CD14-positive monocyte (primary cell): Measurements from ENCODE around the gene MAD1L1. TPM values are rescaled to one million over a fixed set of nuclear protein-coding genes. Genes with fewer than 3 reads are reported as not detected.

Source experiments
- DNase-seq, 3 donors: peaks; one replicate each; pipeline ENCODE4 v3.0.0-alpha.2; 2011 to 2022
- H2AFZ ChIP-seq: 2 replicates; pipeline ENCODE4 v1.6.0; 2012; ENCODE audit warnings: mild to moderate bottlenecking, low read depth, low read length, inconsistent platforms; ENCODE audit not compliant: insufficient read depth, poor library complexity, severe bottlenecking
- H3K27ac ChIP-seq, 2 donors: 1 replicate in 1 of 2; 2 replicates in 1 of 2; pipeline ENCODE4 v1.5.1; 2012 to 2013; ENCODE audit warnings: low read length in 2 of 2, control low read depth in 1 of 2, inconsistent platforms in 1 of 2, low read depth in 1 of 2, mild to moderate bottlenecking in 1 of 2
- H3K27me3 ChIP-seq, 2 donors: one replicate each; pipeline versions ENCODE4 v1.6.0 to v1.6.1; 2011 to 2013; ENCODE audit warnings: low read length in 2 of 2; ENCODE audit not compliant: control insufficient read depth in 2 of 2, insufficient read depth in 2 of 2
- H3K36me3 ChIP-seq, 2 donors: replicated peaks in 1 of 2; 1 replicate in 1 of 2; 2 replicates in 1 of 2; pipeline versions ENCODE4 v1.5.1 to v1.6.1; 2012 to 2013; ENCODE audit warnings: low read length in 2 of 2, control low read depth in 1 of 2, inconsistent platforms in 1 of 2, mild to moderate bottlenecking in 1 of 2; ENCODE audit not compliant: insufficient read depth in 2 of 2, control insufficient read depth in 1 of 2
- H3K4me1 ChIP-seq, 2 donors: 1 replicate in 1 of 2; 2 replicates in 1 of 2; pipeline versions ENCODE4 v1.5.1 to v1.6.1; 2012 to 2013; ENCODE audit warnings: low read length in 2 of 2, control low read depth in 1 of 2, inconsistent platforms in 1 of 2, mild to moderate bottlenecking in 1 of 2, moderate library complexity in 1 of 2; ENCODE audit not compliant: insufficient read depth in 2 of 2, control insufficient read depth in 1 of 2
- H3K4me2 ChIP-seq: replicated peaks from 2 replicates; pipeline ENCODE3; 2012; ENCODE audit warnings: low read length, moderate library complexity, mild to moderate bottlenecking; ENCODE audit not compliant: poor library complexity, severe bottlenecking; ENCODE audit errors: extremely low read depth
- H3K4me3 ChIP-seq, 3 experiments: fragments of 200-600 bp in 1 of 3; sonication (generic) in 1 of 3; replicated peaks in 1 of 3; 1 replicate in 2 of 3; 2 replicates in 1 of 3; pipeline ENCODE4 v1.5.1; 2011 to 2013; ENCODE audit warnings: low read length in 3 of 3, mild to moderate bottlenecking in 3 of 3, control low read depth in 2 of 3, low read depth in 2 of 3, inconsistent platforms in 1 of 3, moderate library complexity in 1 of 3
- H3K79me2 ChIP-seq: 2 replicates; pipeline ENCODE4 v1.6.0; 2012; ENCODE audit warnings: mild to moderate bottlenecking, control low read depth, inconsistent platforms, low read length, moderate library complexity; ENCODE audit not compliant: insufficient read depth
- H3K9ac ChIP-seq: 2 replicates; pipeline ENCODE4 v1.6.0; 2017; ENCODE audit warnings: low read length, mild to moderate bottlenecking; ENCODE audit not compliant: insufficient read depth, poor library complexity, severe bottlenecking
- H3K9me3 ChIP-seq, 2 donors: replicated peaks in 1 of 2; 1 replicate in 1 of 2; 2 replicates in 1 of 2; pipeline versions ENCODE4 v1.5.1 to v1.6.1; 2012 to 2013; ENCODE audit warnings: low read length in 2 of 2, control low read depth in 1 of 2; ENCODE audit not compliant: control insufficient read depth in 1 of 2, insufficient read depth in 1 of 2
- H4K20me1 ChIP-seq: 2 replicates; pipeline ENCODE4 v1.6.0; 2012; ENCODE audit warnings: mild to moderate bottlenecking, low read length, control low read depth, moderate library complexity; ENCODE audit not compliant: insufficient read depth
- H3K27ac Mint-ChIP-seq, 7 donors: one replicate each; pipeline ENCODE4 v1.8.0; 2020; ENCODE audit warnings: mild to moderate bottlenecking in 7 of 7, mixed read lengths in 7 of 7, moderate library complexity in 6 of 7, inconsistent platforms in 2 of 7
- H3K27me3 Mint-ChIP-seq, 3 donors: one replicate each; pipeline ENCODE4 v1.8.0; 2021 to 2022; ENCODE audit warnings: low read depth in 3 of 3, mild to moderate bottlenecking in 3 of 3, mixed read lengths in 3 of 3, moderate library complexity in 3 of 3, inconsistent platforms in 1 of 3
- H3K36me3 Mint-ChIP-seq, 2 donors: one replicate each; pipeline ENCODE4 v1.8.0; 2020; ENCODE audit warnings: mixed read lengths in 2 of 2, inconsistent platforms in 1 of 2, mild to moderate bottlenecking in 1 of 2
- H3K4me1 Mint-ChIP-seq: one replicate; pipeline ENCODE4 v1.8.0; 2020; ENCODE audit warnings: mild to moderate bottlenecking, mixed read lengths
- H3K4me3 Mint-ChIP-seq, 2 donors: one replicate each; pipeline ENCODE4 v1.8.0; 2020; ENCODE audit warnings: mild to moderate bottlenecking in 2 of 2, mixed read lengths in 2 of 2, moderate library complexity in 1 of 2
- H3K9me3 Mint-ChIP-seq, 7 donors: one replicate each; pipeline ENCODE4 v1.8.0; 2020 to 2022; ENCODE audit warnings: mixed read lengths in 7 of 7, mild to moderate bottlenecking in 6 of 7, moderate library complexity in 6 of 7, inconsistent platforms in 2 of 7
- CTCF ChIP-seq: fragments of 200-600 bp; IDR thresholded peaks from one replicate; pipeline ENCODE4 v1.8.0; 2022; ENCODE audit warnings: antibody characterized with exemption, mild to moderate bottlenecking
- WGBS: methylation state at CpG from one replicate; pipeline ENCODE4 v1.1.5; 2013; ENCODE audit warnings: missing lambda C conversion rate; ENCODE audit not compliant: insufficient coverage; 5-methylcytosine and 5-hydroxymethylcytosine counted together
- intact Hi-C, 2 donors: fragments of 100-400 bp; cut with micrococcal nuclease; formaldehyde crosslinking; loops; one replicate each; pipeline versions ENCODE4 v1.15.0 to v1.15.1; 2023
- polyA plus RNA-seq, 3 donors: library from polyadenylated mRNA; depleted of rRNA in 1 of 3; unstranded in 2 of 3; stranded (reverse) in 1 of 3; fragments of 300-500 nt in 2 of 3; fragments of >200 nt in 1 of 3; fragmentation: Illumina TruSeq in 2 of 3; gene quantifications; 1 replicate in 2 of 3; 2 replicates in 1 of 3; pipeline ENCODE4 v1.2.3, GENCODE V29; 2012 to 2021

Gene MAD1L1
- polyA plus RNA-seq, 3 donors = 22.0 to 39.4 (median 33.2) TPM

GRCh38 chr7:1867370-1868260, 365.1 kb downstream of the MAD1L1 start:
- no peaks in the 10 kb centered on the region for H3K27me3 ChIP-seq
- H3K36me3 ChIP-seq = peaks cover 0 to 10% of the 10 kb centered on the region in 2 donors
- intact Hi-C loops = no loop called here
- H3K79me2 ChIP-seq = no peaks in the 10 kb centered on the region
- no peaks in the 10 kb centered on the region for H3K4me1 Mint-ChIP-seq
- H3K4me2 ChIP-seq = no peak overlapping the region
- peaks cover 0 to 16% (median 9%) of the 10 kb centered on the region in 7 donors for H3K9me3 Mint-ChIP-seq
- no peak overlapping the region for H3K9ac ChIP-seq
- peaks cover 12% of the 10 kb centered on the region in 2 donors for H3K36me3 Mint-ChIP-seq
- 96% methylated on average over 27 of the region's 29 CpGs for WGBS
- no peak for TF ChIP-seq CTCF
- H3K4me3 Mint-ChIP-seq = no peak overlapping the region
- no peak overlapping the region for H3K27ac ChIP-seq
- H3K27ac Mint-ChIP-seq = peak overlapping the region in 1 of 7 donors; percentile 25
- H2AFZ ChIP-seq = no peak overlapping the region
- peaks cover 0 to 1% (median 0%) of the 10 kb centered on the region in 3 donors for H3K27me3 Mint-ChIP-seq
- no peaks in the 10 kb centered on the region for H3K4me1 ChIP-seq
- H3K4me3 ChIP-seq = no peak overlapping the region
- peaks cover 0 to 15% of the 10 kb centered on the region in 2 donors for H3K9me3 ChIP-seq
- no peak for DNase-seq
- H4K20me1 ChIP-seq = peaks cover 78% of the 10 kb centered on the region

- Mint-ChIP-seq H3K4me1 (no peaks in the 10 kb centered on the region), H3K27me3 (peaks cover 0 to 1% (median 0%) of the 10 kb centered on the region in 3 donors), H3K4me3 (no peak overlapping the region), H3K27ac (peak overlapping the region in 2 of 7 donors; percentile 54 to 72), H3K36me3 (peaks cover 8 to 10% of the 10 kb centered on the region in 2 donors), H3K9me3 (peaks cover 0 to 10% (median 4%) of the 10 kb centered on the region in 7 donors)
- H3K9me3 ChIP-seq = peaks cover 0 to 7% of the 10 kb centered on the region in 2 donors
- H3K79me2 ChIP-seq = no peaks in the 10 kb centered on the region
- no peak overlapping the region for H3K9ac ChIP-seq
- no peaks in the 10 kb centered on the region for H3K27me3 ChIP-seq
- H3K36me3 ChIP-seq = no peaks in the 10 kb centered on the region
- peaks cover 78% of the 10 kb centered on the region for H4K20me1 ChIP-seq
- TF ChIP-seq CTCF = no peak
- no peak overlapping the region for H2AFZ ChIP-seq
- H3K4me1 ChIP-seq = no peaks in the 10 kb centered on the region
- H3K4me2 ChIP-seq = no peak overlapping the region
- no peak for DNase-seq
- intact Hi-C loops = no loop called here
- H3K4me3 ChIP-seq = no peak overlapping the region
- no peak overlapping the region for H3K27ac ChIP-seq
- 93% methylated on average over 15 of the region's 15 CpGs for WGBS
Measured at GRCh38 chr7:1866601-1867000, 366.1 kb downstream of the MAD1L1 start.
